ENCODE data around the gene TSR1. TPM values are rescaled to one million over a fixed set of nuclear protein-coding genes. Genes with fewer than 3 reads are reported as not detected.
A peak's percentile ranks its signal among the peaks of the same experiment; 100 is the strongest.

The TSR1 gene
- total and polyA plus RNA-seq, 2 donors: 21.9 to 23.3 TPM

GRCh38 chr17:2304931-2305330 lies 31.3 kb downstream of the TSR1 start:
- 88% methylated on average over 4 of the region's 4 CpGs for WGBS
- no peak for DNase-seq (ENCODE audit: extremely low spot score)
- H3K36me3 ChIP-seq (ENCODE audit: insufficient read depth): no peaks in the 10 kb centered on the region
- H3K27ac ChIP-seq (ENCODE audit: low read depth): no peak overlapping the region
- H3K4me1 ChIP-seq (ENCODE audit: insufficient read depth): no peaks in the 10 kb centered on the region
- no peak overlapping the region for H3K4me3 ChIP-seq (ENCODE audit: low read depth, low read length)

DNA sequence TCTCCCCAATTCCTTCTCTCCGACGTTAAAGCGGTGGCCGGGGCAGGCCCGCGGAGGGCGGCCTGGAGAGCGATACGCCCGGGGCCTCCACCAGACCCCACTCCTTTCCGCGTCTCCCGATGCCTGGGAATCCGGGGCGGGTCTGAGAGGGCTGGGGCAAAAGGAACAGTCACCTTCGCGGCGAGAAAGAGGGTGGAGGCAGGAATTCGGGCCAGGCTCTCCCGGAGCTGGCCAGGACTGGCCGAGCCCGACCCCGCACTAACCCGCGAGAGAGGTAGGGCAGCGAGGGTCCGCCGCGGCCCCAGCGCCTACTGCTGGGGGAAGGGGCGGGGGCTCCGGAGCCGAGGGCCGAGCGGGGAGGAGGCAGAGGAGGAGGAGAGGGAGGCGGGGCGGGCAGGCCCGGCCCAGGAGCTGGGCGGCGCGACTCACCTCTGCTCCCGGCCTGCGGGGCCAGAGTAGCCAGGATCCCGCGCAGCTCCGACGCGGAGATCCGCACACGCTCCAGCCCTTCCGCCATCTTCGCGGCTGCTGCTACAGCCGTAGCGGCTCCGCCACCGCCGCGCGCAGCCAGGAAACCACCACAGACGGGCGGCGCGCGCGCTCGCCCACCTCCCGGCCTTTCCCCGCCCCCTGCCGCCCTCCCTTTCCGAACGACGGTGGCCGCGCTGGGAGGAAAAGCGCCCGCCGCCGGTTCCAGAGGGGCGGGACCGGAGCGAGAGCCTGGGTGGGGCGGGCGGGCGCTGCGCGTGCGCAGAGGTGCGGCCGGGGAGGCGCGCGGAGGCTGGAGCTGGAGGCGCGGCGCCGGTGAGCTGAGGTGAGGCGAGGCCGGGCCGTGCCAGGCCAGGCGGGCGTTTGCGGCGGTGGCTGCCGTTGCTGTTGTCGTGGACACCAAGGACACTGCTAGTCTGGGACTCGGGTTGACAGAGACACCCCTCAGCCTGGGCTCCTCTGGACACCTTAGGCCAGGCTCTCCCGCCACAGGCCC lies 32.8 kb downstream of the TSR1 start, which contains the start of the genes SMG6 and SRR:
TSS of gene SMG6 (minus strand) at position 582 of the 985 bp plus-strand sequence. CDS start at position 517, 65 bp downstream.
TSS of gene SRR (plus strand) at position 747 of the 985 bp plus-strand sequence. CDS start 11,611 bp downstream, outside the sequence.
- H3K36me3 ChIP-seq (ENCODE audit: insufficient read depth): no peaks in the 10 kb centered on the region
- peak within 1 kb of the TSS; percentile 89 for H3K4me3 ChIP-seq (ENCODE audit: low read depth, low read length)
- whole genome bisulfite sequencing: under 1% methylated on average over 108 of the region's 108 CpGs
- peak; percentile 57 for DNase-seq (ENCODE audit: extremely low spot score)
- H3K27ac ChIP-seq (ENCODE audit: low read depth): peak within 1 kb of the TSS; percentile 82
- no peaks in the 10 kb centered on the region for H3K4me1 ChIP-seq (ENCODE audit: insufficient read depth)

GRCh38 chr17:2302778-2303203 lies 33.5 kb downstream of the TSR1 start:
- peak overlapping the region; percentile 89 for H3K4me3 ChIP-seq (ENCODE audit: low read depth, low read length)
- H3K4me1 ChIP-seq (ENCODE audit: insufficient read depth): no peaks in the 10 kb centered on the region
- H3K36me3 ChIP-seq (ENCODE audit: insufficient read depth): no peaks in the 10 kb centered on the region
- no peak for DNase-seq (ENCODE audit: extremely low spot score)
- H3K27ac ChIP-seq (ENCODE audit: low read depth): peak overlapping the region; percentile 82
- 1% methylated on average over 12 of the region's 12 CpGs for WGBS

DNA sequence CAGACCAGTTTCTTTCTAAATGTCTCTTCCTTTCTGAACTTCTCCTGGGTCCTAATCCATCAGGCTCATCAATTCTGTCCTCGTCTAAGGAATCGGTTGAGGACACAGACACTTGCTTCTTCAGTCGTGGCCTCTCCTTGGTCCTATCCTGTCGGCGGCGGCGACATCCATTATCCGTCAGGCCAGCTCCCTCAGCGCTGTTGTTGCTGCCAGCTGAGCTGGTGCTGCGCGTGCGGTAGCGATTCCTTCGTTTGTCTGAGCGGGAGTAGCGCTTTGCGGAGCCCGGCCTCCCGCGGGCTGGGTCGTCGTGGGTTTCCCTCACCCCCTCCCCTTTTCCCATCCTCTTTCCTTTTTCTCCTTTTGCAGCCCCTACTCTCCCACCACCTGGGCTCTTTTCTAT lies 36.5 kb downstream of the TSR1 start:
- no peaks in the 10 kb centered on the region for H3K36me3 ChIP-seq (ENCODE audit: insufficient read depth)
- WGBS: 93% methylated on average over 22 of the region's 22 CpGs
- H3K4me1 ChIP-seq (ENCODE audit: insufficient read depth): no peaks in the 10 kb centered on the region
- no peak for DNase-seq (ENCODE audit: extremely low spot score)
- no peak overlapping the region for H3K4me3 ChIP-seq (ENCODE audit: low read depth, low read length)
- no peak overlapping the region for H3K27ac ChIP-seq (ENCODE audit: low read depth)

DNA sequence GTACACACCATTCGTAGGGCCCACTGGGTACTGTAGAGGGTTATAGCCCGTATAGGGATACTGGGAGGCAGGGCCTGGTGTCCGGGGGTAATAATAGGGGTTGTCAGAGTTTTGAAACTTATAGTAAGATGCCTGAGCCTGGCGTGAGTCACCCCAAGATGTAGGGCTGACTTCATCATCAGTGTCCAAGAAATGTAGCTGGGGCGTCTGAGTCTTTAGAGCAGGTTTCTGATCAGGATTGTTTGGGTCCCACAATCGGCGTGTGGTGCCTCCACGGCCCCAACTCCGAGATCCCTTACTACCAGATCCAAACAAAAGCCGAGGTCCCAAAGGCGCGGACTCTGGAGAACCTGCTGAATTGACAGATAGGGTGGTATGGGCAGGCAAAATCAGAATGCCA lies 37.1 kb downstream of the TSR1 start:
- Histone ChIP-seq H3K4me3 (ENCODE audit: low read depth, low read length) (no peak overlapping the region), H3K36me3 (ENCODE audit: insufficient read depth) (peaks cover 3% of the 10 kb centered on the region), H3K4me1 (ENCODE audit: insufficient read depth) (no peaks in the 10 kb centered on the region), H3K27ac (ENCODE audit: low read depth) (no peak overlapping the region)
- WGBS: 95% methylated on average over 12 of the region's 12 CpGs
- no peak for DNase-seq (ENCODE audit: extremely low spot score)

GRCh38 chr17:2297023-2297422 lies 39.2 kb downstream of the TSR1 start:
- WGBS: 89% methylated on average over 5 of the region's 5 CpGs
- H3K4me3 ChIP-seq (ENCODE audit: low read depth, low read length): no peak overlapping the region
- no peak for DNase-seq (ENCODE audit: extremely low spot score)
- no peak overlapping the region for H3K27ac ChIP-seq (ENCODE audit: low read depth)
- H3K4me1 ChIP-seq (ENCODE audit: insufficient read depth): no peaks in the 10 kb centered on the region
- H3K36me3 ChIP-seq (ENCODE audit: insufficient read depth): peaks cover 3% of the 10 kb centered on the region

DNA sequence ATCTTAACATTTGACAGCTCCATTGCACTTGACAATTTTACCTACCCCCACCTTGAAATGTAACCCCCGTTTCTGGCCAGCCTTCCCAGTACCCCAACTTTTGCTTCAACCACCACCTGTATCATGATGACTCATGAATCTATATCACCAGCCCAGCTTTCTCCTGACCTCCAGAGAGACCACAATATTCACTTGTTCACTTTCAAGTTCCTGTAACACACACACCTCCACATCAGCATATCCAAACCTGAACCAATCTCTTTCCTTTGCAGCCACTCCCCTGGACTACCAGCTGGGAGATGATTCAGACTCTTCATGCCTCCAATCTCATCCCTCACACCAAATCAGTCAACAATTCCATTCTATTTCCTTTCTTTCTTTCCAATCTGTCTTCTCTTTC lies 40.7 kb downstream of the TSR1 start:
- DNase-seq (ENCODE audit: extremely low spot score): no peak
- H3K4me3 ChIP-seq (ENCODE audit: low read depth, low read length): no peak overlapping the region
- no peak overlapping the region for H3K27ac ChIP-seq (ENCODE audit: low read depth)
- H3K36me3 ChIP-seq (ENCODE audit: insufficient read depth): peaks cover 5% of the 10 kb centered on the region
- 88% methylated on average over 1 of the region's 1 CpG for WGBS
- H3K4me1 ChIP-seq (ENCODE audit: insufficient read depth): no peaks in the 10 kb centered on the region

GRCh38 chr17:2292100-2292499 lies 44.2 kb downstream of the TSR1 start:
- WGBS: 83% methylated on average over 2 of the region's 2 CpGs

DNA sequence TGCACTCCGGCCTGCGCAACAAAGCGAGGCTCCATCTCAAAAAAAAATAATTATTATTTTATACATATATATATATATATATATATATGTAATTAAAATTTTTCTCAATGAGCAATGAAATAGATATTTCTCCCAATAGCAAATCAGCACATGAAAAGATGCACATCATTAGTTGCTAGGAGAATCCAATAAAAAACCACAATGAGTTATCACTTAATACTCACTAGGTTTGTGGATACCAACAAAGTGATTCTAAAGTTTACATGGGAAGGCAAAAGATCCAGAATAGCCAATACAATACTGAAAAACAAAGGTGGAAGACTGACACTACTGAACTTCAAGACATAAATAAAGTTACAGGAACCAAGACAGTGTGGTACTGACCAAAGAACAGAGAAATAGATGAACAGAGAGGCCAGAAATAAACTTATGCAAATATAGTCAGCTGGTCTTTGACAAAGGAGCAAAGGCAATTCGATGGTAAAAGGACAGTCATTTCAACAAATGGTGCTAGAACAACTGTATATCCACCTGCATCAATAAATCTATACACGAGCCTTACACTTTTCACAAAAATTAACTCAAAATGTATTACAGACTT lies 46.3 kb downstream of the TSR1 start:
- no peak for DNase-seq (ENCODE audit: extremely low spot score)
- peaks cover 7% of the 10 kb centered on the region for H3K36me3 ChIP-seq (ENCODE audit: insufficient read depth)
- H3K27ac ChIP-seq (ENCODE audit: low read depth): no peak overlapping the region
- H3K4me3 ChIP-seq (ENCODE audit: low read depth, low read length): no peak overlapping the region
- 95% methylated on average over 5 of the region's 5 CpGs for WGBS
- H3K4me1 ChIP-seq (ENCODE audit: insufficient read depth): no peaks in the 10 kb centered on the region

More at GRCh38 chr17:2292100-2292499, 44.2 kb downstream of the TSR1 start:
- DNase-seq (ENCODE audit: extremely low spot score): no peak
- Histone ChIP-seq H3K4me3 (ENCODE audit: low read depth, low read length) (no peak overlapping the region), H3K4me1 (ENCODE audit: insufficient read depth) (no peaks in the 10 kb centered on the region), H3K27ac (ENCODE audit: low read depth) (no peak overlapping the region), H3K36me3 (ENCODE audit: insufficient read depth) (peaks cover 7% of the 10 kb centered on the region)

DNA sequence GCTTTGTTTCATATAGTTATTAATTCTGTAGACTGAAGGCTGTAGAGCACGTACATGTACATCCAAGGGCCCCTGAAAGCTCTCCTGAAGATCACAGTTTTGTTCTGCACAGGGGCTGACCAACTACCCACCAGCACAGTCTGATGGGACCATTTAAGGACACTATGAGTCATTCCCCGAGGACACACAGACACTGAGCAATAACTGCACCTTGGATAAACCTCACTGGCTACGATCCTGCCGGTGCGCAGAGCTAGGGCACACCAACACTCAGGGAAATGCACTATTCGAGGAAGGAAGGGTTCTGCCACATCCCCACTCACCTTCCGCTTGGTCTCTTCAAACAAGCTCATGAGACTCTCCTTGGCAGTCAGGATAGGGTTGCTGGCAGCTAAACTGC lies 53.0 kb downstream of the TSR1 start:
- WGBS: 91% methylated on average over 7 of the region's 7 CpGs
- H3K36me3 ChIP-seq (ENCODE audit: insufficient read depth): peaks cover 2% of the 10 kb centered on the region
- H3K27ac ChIP-seq (ENCODE audit: low read depth): no peak overlapping the region
- no peak overlapping the region for H3K4me3 ChIP-seq (ENCODE audit: low read depth, low read length)
- no peaks in the 10 kb centered on the region for H3K4me1 ChIP-seq (ENCODE audit: insufficient read depth)
- no peak for DNase-seq (ENCODE audit: extremely low spot score)

- H3K4me1 ChIP-seq (ENCODE audit: insufficient read depth): no peaks in the 10 kb centered on the region
- DNase-seq (ENCODE audit: extremely low spot score): no peak
- WGBS: 53% methylated on average over 7 of the region's 7 CpGs
- no peak overlapping the region for H3K4me3 ChIP-seq (ENCODE audit: low read depth, low read length)
- peaks cover 2% of the 10 kb centered on the region for H3K36me3 ChIP-seq (ENCODE audit: insufficient read depth)
- H3K27ac ChIP-seq (ENCODE audit: low read depth): no peak overlapping the region
These were observed 53.9 kb downstream of the TSR1 start for GRCh38 chr17:2282297-2282873.

- WGBS: 91% methylated on average over 9 of the region's 9 CpGs
These were observed 56.5 kb downstream of the TSR1 start for GRCh38 chr17:2279707-2280106.

GRCh38 chr17:2277429-2278170 lies 58.7 kb downstream of the TSR1 start:
- no peak overlapping the region for H3K27ac ChIP-seq (ENCODE audit: low read depth)
- no peak for DNase-seq (ENCODE audit: extremely low spot score)
- H3K4me1 ChIP-seq (ENCODE audit: insufficient read depth): no peaks in the 10 kb centered on the region
- 91% methylated on average over 9 of the region's 9 CpGs for WGBS
- H3K4me3 ChIP-seq (ENCODE audit: low read depth, low read length): no peak overlapping the region
- peaks cover 2% of the 10 kb centered on the region for H3K36me3 ChIP-seq (ENCODE audit: insufficient read depth)

More at GRCh38 chr17:2279707-2280106, 56.5 kb downstream of the TSR1 start:
- Histone ChIP-seq H3K4me1 (ENCODE audit: insufficient read depth) (no peaks in the 10 kb centered on the region), H3K36me3 (ENCODE audit: insufficient read depth) (peaks cover 2% of the 10 kb centered on the region), H3K4me3 (ENCODE audit: low read depth, low read length) (no peak overlapping the region), H3K27ac (ENCODE audit: low read depth) (no peak overlapping the region)
- no peak for DNase-seq (ENCODE audit: extremely low spot score)
